ENCODE results near the gene LGALS7. TPM values are rescaled to one million over a fixed set of nuclear protein-coding genes. Genes with fewer than 3 reads are reported as not detected.
"Not testable (repeated sequence)": the region's sequence is repeated elsewhere in the genome, so short reads cannot be mapped to it uniquely, and the experiment has no call there.

LGALS7 gene
- total RNA-seq, 4 donors from 2014 or later: not detected

- TF ChIP-seq POLR2A (IDR thresholded peaks at IDR 0.05) (no peak), CTCF (IDR thresholded peaks at IDR 0.05) (no peak)
- H3K36me3 ChIP-seq: no peaks in the 10 kb centered on the region
- H3K9me3 ChIP-seq: no peaks in the 10 kb centered on the region
- DNase-seq: no peak
- intact Hi-C loops (cut with DNase I): loop anchor here (10.0 kb wide), 1 partner anchor 50 kb away; no protein-coding TSS in a partner anchor
- no peak overlapping the region for H3K4me3 ChIP-seq (replicated peaks in 1 of 3)
- no peaks in the 10 kb centered on the region for H3K27me3 ChIP-seq
- H3K4me1 ChIP-seq: peaks cover 8% of the 10 kb centered on the region in 2 donors
- no peak overlapping the region for H3K27ac ChIP-seq
- 84 to 86% methylated on average over 13 of the region's 13 CpGs for WGBS, 2 donors
Observed at GRCh38 chr19:38774181-38774950, 1.0 kb upstream of the LGALS7 start.

- WGBS, 2 donors: no CpG with 5 or more reads among the region's 30 CpGs
- H3K36me3 ChIP-seq; H3K27me3 ChIP-seq; H3K4me3 ChIP-seq (replicated peaks in 1 of 3); H3K9me3 ChIP-seq; H3K4me1 ChIP-seq; H3K27ac ChIP-seq; DNase-seq: not testable (repeated sequence)
- intact Hi-C loops (cut with DNase I): loop anchor here (10.0 kb wide), 1 partner anchor 53 kb away; no protein-coding TSS in a partner anchor
Observed at GRCh38 chr19:38771569-38771968, 1.7 kb downstream of the LGALS7 start.

GRCh38 chr19:38770949-38771275 lies 2.4 kb downstream of the LGALS7 start:
- WGBS, 2 donors: 0% methylated on average over 1 of the region's 22 CpGs; no CpG with 5 or more reads in 1 of the 2 donors
- intact Hi-C loops (cut with DNase I): loop anchor here (10.0 kb wide), 1 partner anchor 54 kb away; no protein-coding TSS in a partner anchor
- not testable (repeated sequence) for H3K27ac ChIP-seq; H3K4me3 ChIP-seq (replicated peaks in 1 of 3); H3K27me3 ChIP-seq; H3K36me3 ChIP-seq; H3K4me1 ChIP-seq; H3K9me3 ChIP-seq; DNase-seq

GRCh38 chr19:38770228-38770948 lies 2.9 kb downstream of the LGALS7 start:
- intact Hi-C loops (cut with DNase I): loop anchor here (10.0 kb wide), 1 partner anchor 54 kb away; no protein-coding TSS in a partner anchor
- Histone ChIP-seq H3K4me3 (replicated peaks in 1 of 3) (peak overlapping the region in 1 of 3 donors; percentile 24), H3K27ac (peak overlapping the region in 2 of 3 donors; percentile 36 to 56)
- H3K36me3 ChIP-seq, H3K27me3 ChIP-seq, H3K4me1 ChIP-seq, H3K9me3 ChIP-seq, DNase-seq: not testable (repeated sequence)
- WGBS, 2 donors: no CpG with 5 or more reads among the region's 58 CpGs

GRCh38 chr19:38769635-38770211 lies 3.6 kb downstream of the LGALS7 start:
- H3K27ac ChIP-seq: peak overlapping the region in 2 of 3 donors; percentile 36 to 56

More at GRCh38 chr19:38769635-38770211, 3.6 kb downstream of the LGALS7 start:
- H3K27me3 ChIP-seq: no peaks in the 10 kb centered on the region
- TF ChIP-seq CTCF (IDR thresholded peaks at IDR 0.05) (peak; percentile 55 to 89 (median 73)), POLR2A (IDR thresholded peaks at IDR 0.05) (peak in 1 of 2 donors; percentile 35)
- H3K36me3 ChIP-seq: no peaks in the 10 kb centered on the region
- peak; percentile 82 to 86 for DNase-seq
- no peaks in the 10 kb centered on the region for H3K9me3 ChIP-seq
- peaks cover 8% of the 10 kb centered on the region in 2 donors for H3K4me1 ChIP-seq
- peak overlapping the region in 1 of 3 donors; percentile 24 for H3K4me3 ChIP-seq (replicated peaks in 1 of 3)
- intact Hi-C loops (cut with DNase I): loop anchor here (10.0 kb wide), 1 partner anchor 55 kb away; no protein-coding TSS in a partner anchor
- WGBS, 2 donors: 47 to 52% methylated on average over 7 of the region's 42 CpGs
